Lower lobe of right lung (tissue), 2 donors: ENCODE results near the gene CCM2. TPM values are rescaled to one million over a fixed set of nuclear protein-coding genes. Genes with fewer than 3 reads are reported as not detected.

Experiments
- ATAC-seq, 2 donors: fragments of 200-7000 bp; cut with Tn5 transposase; one replicate each; pipeline ENCODE4 v1.9.1; 2020 to 2022; ENCODE audit warnings: mild to moderate bottlenecking in 2 of 2, moderate library complexity in 2 of 2
- DNase-seq: peaks from one replicate; pipeline ENCODE4 v3.0.0-alpha.2; 2020
- H3K27ac ChIP-seq: fragments of 200-600 bp; one replicate; pipeline ENCODE4 v1.8.0; 2022
- H3K27me3 ChIP-seq: fragments of 200-600 bp; one replicate; pipeline ENCODE4 v1.8.0; 2022; ENCODE audit warnings: low read depth
- H3K36me3 ChIP-seq: fragments of 200-600 bp; one replicate; pipeline ENCODE4 v1.8.0; 2022; ENCODE audit warnings: mild to moderate bottlenecking
- H3K4me1 ChIP-seq: fragments of 200-600 bp; one replicate; pipeline ENCODE4 v1.8.0; 2022
- H3K4me3 ChIP-seq: fragments of 200-600 bp; one replicate; pipeline ENCODE4 v1.8.0; 2022; ENCODE audit warnings: mild to moderate bottlenecking
- H3K9me3 ChIP-seq: fragments of 200-600 bp; one replicate; pipeline ENCODE4 v1.8.0; 2022
- CTCF ChIP-seq: fragments of 200-600 bp; IDR thresholded peaks from one replicate; pipeline ENCODE4 v1.8.0; 2022; ENCODE audit warnings: antibody characterized with exemption, mild to moderate bottlenecking
- intact Hi-C: fragments of 100-400 bp; cut with DNase I; formaldehyde crosslinking; loops from one replicate; pipeline ENCODE4 v1.11.0; 2022
- total RNA-seq: library from RNA; stranded (reverse); fragmentation: NEBNext Ultra II Directional; extraction: Animal tissue kit (Norgen Biotek cat#: 25700); gene quantifications from one replicate; pipeline ENCODE4 v1.2.1, GENCODE V29; 2021
- donor health status: DM: no; HTN: yes; CAD: no; lungs with severe emphysema.

Gene CCM2
- total RNA-seq, 1 donor from 2014 or later, result 45.7 TPM

- Histone ChIP-seq H3K27ac (no peak overlapping the region), H3K4me1 (peaks cover 12% of the 10 kb centered on the region), H3K4me3 (no peak overlapping the region), H3K36me3 (peaks cover 100% of the 10 kb centered on the region), H3K27me3 (no peaks in the 10 kb centered on the region), H3K9me3 (no peaks in the 10 kb centered on the region)
- DNase-seq (peak; percentile 29), ATAC-seq (no peak)
- no peak for TF ChIP-seq CTCF
- intact Hi-C loops, result no loop called here
Observed at GRCh38 chr7:45102785-45103712, 103.0 kb downstream of the CCM2 start.

- no peak for ATAC-seq
- intact Hi-C loops, result no loop called here
- no peak for TF ChIP-seq CTCF
- Histone ChIP-seq H3K9me3 (no peaks in the 10 kb centered on the region), H3K36me3 (peaks cover 100% of the 10 kb centered on the region), H3K27ac (no peak overlapping the region), H3K4me3 (no peak overlapping the region), H3K27me3 (no peaks in the 10 kb centered on the region), H3K4me1 (peaks cover 24% of the 10 kb centered on the region)
- DNase-seq, result peak; percentile 33
Observed at GRCh38 chr7:45103958-45104843, 104.2 kb downstream of the CCM2 start.

DNA sequence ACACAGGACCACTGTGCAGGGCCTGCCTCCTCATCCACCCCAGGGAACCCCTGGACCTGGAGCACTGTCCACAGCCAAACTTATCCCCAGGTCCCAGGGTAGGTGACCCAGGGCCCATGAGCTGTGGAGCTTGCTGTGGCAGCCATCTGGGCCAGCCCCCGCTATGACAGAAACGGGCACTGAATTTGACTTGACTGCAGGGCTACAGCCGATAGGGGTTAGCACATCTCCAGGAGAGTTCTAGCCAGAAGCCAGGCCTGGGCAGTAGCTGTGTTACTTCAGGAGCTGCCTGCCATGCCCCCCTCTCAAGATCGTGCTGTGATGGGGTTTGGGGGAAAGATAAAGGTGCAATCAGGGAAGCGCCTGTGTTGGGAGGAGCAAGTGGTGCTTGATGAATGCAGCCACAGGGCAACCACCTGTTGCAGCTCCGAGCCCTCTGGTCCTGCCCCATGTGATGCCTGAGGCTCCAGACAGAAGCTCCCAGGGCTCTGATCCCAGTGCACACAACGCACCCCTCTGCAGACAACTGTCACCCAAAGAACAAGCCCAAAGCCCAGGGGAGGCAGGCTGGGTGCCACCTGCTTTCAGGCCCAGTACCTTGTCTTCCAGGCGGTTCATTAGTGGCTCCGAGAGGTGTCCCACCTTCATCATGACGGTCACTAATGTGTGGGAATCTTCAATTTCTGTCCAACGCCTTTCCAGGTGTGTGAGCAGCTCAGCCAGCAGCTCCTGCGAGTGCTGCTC lies 105.0 kb downstream of the CCM2 start:
- H3K4me3 ChIP-seq, result no peak overlapping the region
- no peak for TF ChIP-seq CTCF
- H3K9me3 ChIP-seq, result no peaks in the 10 kb centered on the region
- ATAC-seq (no peak), DNase-seq (peak; percentile 31)
- intact Hi-C loops, result no loop called here
- H3K27ac ChIP-seq, result no peak overlapping the region
- no peaks in the 10 kb centered on the region for H3K27me3 ChIP-seq
- H3K36me3 ChIP-seq, result peaks cover 94% of the 10 kb centered on the region
- H3K4me1 ChIP-seq, result peaks cover 29% of the 10 kb centered on the region

DNA sequence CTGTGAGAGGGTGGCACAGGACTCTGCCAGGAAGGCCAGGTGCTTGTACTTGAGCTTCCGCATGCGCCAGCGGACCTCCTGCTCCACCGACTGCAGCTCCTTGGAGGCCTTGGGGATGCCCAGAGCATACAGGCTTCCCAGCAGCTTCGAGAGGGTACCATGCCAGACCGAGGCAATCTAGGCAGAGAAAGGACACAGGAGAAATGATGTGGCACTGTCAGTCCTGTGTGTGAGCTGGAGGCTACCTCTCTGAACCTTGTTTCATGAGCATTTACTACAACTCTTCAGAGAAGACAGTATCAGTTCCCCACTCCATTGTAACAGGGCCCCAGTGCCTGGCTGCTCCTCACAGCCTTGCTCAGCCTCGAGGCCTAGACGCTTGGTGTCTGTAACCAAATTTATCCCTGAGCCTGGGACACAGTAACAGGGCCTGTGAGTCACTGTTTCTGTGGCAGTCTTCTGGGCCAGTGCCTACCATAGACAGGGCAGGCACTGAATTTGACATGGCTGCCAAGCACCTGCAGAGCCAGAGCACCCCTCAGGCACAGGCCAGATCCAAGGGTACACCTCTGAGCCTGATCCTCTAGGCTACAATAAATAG lies 105.7 kb downstream of the CCM2 start:
- ATAC-seq (no peak), DNase-seq (peak; percentile 27)
- Histone ChIP-seq H3K36me3 (peaks cover 87% of the 10 kb centered on the region), H3K4me1 (peaks cover 35% of the 10 kb centered on the region), H3K4me3 (no peak overlapping the region), H3K9me3 (no peaks in the 10 kb centered on the region), H3K27ac (no peak overlapping the region), H3K27me3 (no peaks in the 10 kb centered on the region)
- intact Hi-C loops, result no loop called here
- no peak for TF ChIP-seq CTCF

DNA sequence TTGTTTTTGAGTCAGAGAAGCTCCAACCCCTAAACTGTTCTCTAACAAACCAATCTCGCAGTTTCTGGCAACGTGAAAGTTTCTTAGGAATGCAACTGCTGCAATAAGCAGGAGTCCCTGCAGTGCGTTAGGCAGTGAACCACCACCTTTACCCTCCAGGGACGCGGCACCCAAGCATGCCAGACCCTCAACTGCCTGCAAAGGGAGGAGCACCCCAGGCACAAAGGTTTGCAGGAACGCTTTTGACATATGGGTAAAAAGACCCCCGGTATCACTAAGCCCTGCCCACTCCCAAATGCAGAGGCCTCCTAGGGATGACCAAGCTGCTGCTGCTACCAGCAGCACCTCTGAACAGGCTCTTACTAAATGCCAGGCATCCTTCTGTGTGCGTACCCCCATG lies 106.8 kb downstream of the CCM2 start:
- Histone ChIP-seq H3K27ac (no peak overlapping the region), H3K27me3 (no peaks in the 10 kb centered on the region), H3K4me3 (no peak overlapping the region), H3K36me3 (peaks cover 76% of the 10 kb centered on the region), H3K4me1 (peaks cover 39% of the 10 kb centered on the region), H3K9me3 (no peaks in the 10 kb centered on the region)
- no peak for ATAC-seq
- intact Hi-C loops, result no loop called here
- DNase-seq, result peak; percentile 15
- TF ChIP-seq CTCF, result no peak
